ENCODE measurements around the gene PTDSS2.
"Not testable (repeated sequence)": the region's sequence is repeated elsewhere in the genome, so short reads cannot be mapped to it uniquely, and the experiment has no call there.

PTDSS2 gene

GRCh38 chr11:409600-410483, 40.2 kb upstream of the PTDSS2 start:
- no peak for TF ChIP-seq CTCF (IDR thresholded peaks at IDR 0.05; ENCODE audit: low read depth, low read length)
- no peak for DNase-seq (ENCODE audit: low read depth in 2 of 2)

GRCh38 chr11:410711-411110, 39.4 kb upstream of the PTDSS2 start:
- not testable (repeated sequence) for H3K4me3 ChIP-seq (replicated peaks in 1 of 2; ENCODE audit: low read depth in 2 of 2, low read length in 2 of 2); DNase-seq (ENCODE audit: low read depth in 2 of 2)

More at GRCh38 chr11:409600-410483, 40.2 kb upstream of the PTDSS2 start:
- H3K4me3 ChIP-seq (replicated peaks in 1 of 2; ENCODE audit: low read depth in 2 of 2, low read length in 2 of 2), result no peak overlapping the region

GRCh38 chr11:411520-411919, 38.6 kb upstream of the PTDSS2 start:
- not testable (repeated sequence) for DNase-seq (ENCODE audit: low read depth in 2 of 2); H3K4me3 ChIP-seq (replicated peaks in 1 of 2; ENCODE audit: low read depth in 2 of 2, low read length in 2 of 2)

- no peak overlapping the region for H3K4me3 ChIP-seq (replicated peaks in 1 of 2; ENCODE audit: low read depth in 2 of 2, low read length in 2 of 2)
- DNase-seq (ENCODE audit: low read depth in 2 of 2), result no peak
- TF ChIP-seq CTCF (IDR thresholded peaks at IDR 0.05; ENCODE audit: low read depth, low read length), result no peak
These were observed 37.4 kb upstream of the PTDSS2 start for GRCh38 chr11:412641-413119.

- DNase-seq (ENCODE audit: low read depth in 2 of 2), result no peak
- H3K4me3 ChIP-seq (replicated peaks in 1 of 2; ENCODE audit: low read depth in 2 of 2, low read length in 2 of 2), result no peak overlapping the region
- no peak for TF ChIP-seq CTCF (IDR thresholded peaks at IDR 0.05; ENCODE audit: low read depth, low read length)
These were observed 36.7 kb upstream of the PTDSS2 start for GRCh38 chr11:413120-414081.

- TF ChIP-seq CTCF (IDR thresholded peaks at IDR 0.05; ENCODE audit: low read depth, low read length), result no peak
- no peak for DNase-seq (ENCODE audit: low read depth in 2 of 2)
- H3K4me3 ChIP-seq (replicated peaks in 1 of 2; ENCODE audit: low read depth in 2 of 2, low read length in 2 of 2), result peak overlapping the region in 1 of 2 donors; percentile 21
These were observed 35.7 kb upstream of the PTDSS2 start for GRCh38 chr11:414318-414857.

- H3K4me3 ChIP-seq (replicated peaks in 1 of 2; ENCODE audit: low read depth in 2 of 2, low read length in 2 of 2), result no peak overlapping the region
- DNase-seq (ENCODE audit: low read depth in 2 of 2), result no peak
These were observed 34.4 kb upstream of the PTDSS2 start for GRCh38 chr11:415640-416041.

More at GRCh38 chr11:415640-416041, 34.4 kb upstream of the PTDSS2 start:
- TF ChIP-seq CTCF (IDR thresholded peaks at IDR 0.05; ENCODE audit: low read depth, low read length), result no peak

Measured in cardiac fibroblast (primary cell).